H9 (cell line): Measurements from ENCODE around the gene VTN. TPM values are rescaled to one million over a fixed set of nuclear protein-coding genes. Genes with fewer than 3 reads are reported as not detected.

Experiments used
- DNase-seq: peaks from one replicate; pipeline ENCODE4 v3.0.0-alpha.2; 2017
- H2AFZ ChIP-seq: one replicate; pipeline ENCODE4 v1.6.1; 2013; ENCODE audit warnings: mild to moderate bottlenecking, low read length, control low read depth, moderate library complexity
- H2AK5ac ChIP-seq: 2 replicates; pipeline ENCODE4 v1.6.1; 2013; ENCODE audit warnings: low read length, control low read depth, mixed read lengths; ENCODE audit not compliant: insufficient read length
- H2BK120ac ChIP-seq: one replicate; pipeline ENCODE4 v1.6.1; 2013; ENCODE audit warnings: low read depth, mild to moderate bottlenecking, low read length, control low read depth, inconsistent platforms; ENCODE audit not compliant: poor library complexity, severe bottlenecking
- H2BK12ac ChIP-seq: 2 replicates; pipeline ENCODE4 v1.6.1; 2013; ENCODE audit warnings: low read length, control low read depth, mixed read lengths, low read depth; ENCODE audit not compliant: insufficient read length
- H2BK15ac ChIP-seq: 2 replicates; pipeline ENCODE4 v1.6.1; 2013; ENCODE audit warnings: low read depth, low read length, control low read depth
- H2BK20ac ChIP-seq: one replicate; pipeline ENCODE4 v1.6.1; 2013; ENCODE audit warnings: low read depth, mild to moderate bottlenecking, low read length, control low read depth, inconsistent platforms; ENCODE audit not compliant: poor library complexity, severe bottlenecking
- H2BK5ac ChIP-seq: 2 replicates; pipeline ENCODE4 v1.6.1; 2013; ENCODE audit warnings: low read length, control low read depth, mixed read lengths; ENCODE audit not compliant: insufficient read length
- H3K14ac ChIP-seq: 2 replicates; pipeline ENCODE4 v1.6.1; 2013; ENCODE audit warnings: low read length, control low read depth; ENCODE audit not compliant: insufficient read depth
- H3K18ac ChIP-seq: 2 replicates; pipeline ENCODE4 v1.6.1; 2013; ENCODE audit warnings: low read depth, mild to moderate bottlenecking, mixed read lengths, low read length, control low read depth; ENCODE audit not compliant: insufficient read length
- H3K23ac ChIP-seq: 2 replicates; pipeline ENCODE4 v1.6.1; 2013; ENCODE audit warnings: low read length, control low read depth, mixed read lengths, low read depth; ENCODE audit not compliant: insufficient read length
- H3K23me2 ChIP-seq: 2 replicates; pipeline ENCODE4 v1.6.1; 2013; ENCODE audit warnings: low read depth, mild to moderate bottlenecking, mixed read lengths, low read length, control low read depth; ENCODE audit not compliant: insufficient read length, poor library complexity, severe bottlenecking
- H3K27ac ChIP-seq: 2 replicates; pipeline ENCODE4 v1.5.1; 2013; ENCODE audit warnings: low read length, control low read depth, mixed read lengths, low read depth; ENCODE audit not compliant: insufficient read length
- H3K27me3 ChIP-seq: 2 replicates; pipeline ENCODE4 v1.6.1; 2013; ENCODE audit warnings: low read length, control low read depth, inconsistent platforms; ENCODE audit not compliant: insufficient read depth
- H3K4ac ChIP-seq: 2 replicates; pipeline ENCODE4 v1.6.1; 2013; ENCODE audit warnings: low read depth, mild to moderate bottlenecking, control low read depth, inconsistent platforms, low read length, moderate library complexity
- H3K4me1 ChIP-seq: 2 replicates; pipeline ENCODE4 v1.6.1; 2013; ENCODE audit warnings: low read length, control low read depth, inconsistent platforms; ENCODE audit not compliant: insufficient read depth
- H3K4me2 ChIP-seq: 2 replicates; pipeline ENCODE4 v1.6.1; 2013; ENCODE audit warnings: low read length, control low read depth, mixed read lengths; ENCODE audit not compliant: insufficient read length, insufficient read depth
- H3K56ac ChIP-seq: 2 replicates; pipeline ENCODE4 v1.6.1; 2013; ENCODE audit warnings: low read depth, mild to moderate bottlenecking, mixed read lengths, low read length, control low read depth; ENCODE audit not compliant: insufficient read length
- H3K79me1 ChIP-seq: 2 replicates; pipeline ENCODE4 v1.6.1; 2013; ENCODE audit warnings: low read depth, mild to moderate bottlenecking, moderate library complexity, low read length, control low read depth, inconsistent platforms; ENCODE audit not compliant: insufficient read depth, poor library complexity, severe bottlenecking
- H3K79me2 ChIP-seq: 2 replicates; pipeline ENCODE4 v1.6.1; 2013; ENCODE audit warnings: low read length, control low read depth, inconsistent platforms; ENCODE audit not compliant: insufficient read depth
- H3K9ac ChIP-seq: 2 replicates; pipeline ENCODE4 v1.6.1; 2013; ENCODE audit warnings: low read length, control low read depth, mixed read lengths; ENCODE audit not compliant: insufficient read length; ENCODE audit errors: extremely low read depth
- H3K9me3 ChIP-seq: one replicate; pipeline ENCODE4 v1.6.1; 2013; ENCODE audit warnings: low read depth, low read length, inconsistent platforms; ENCODE audit not compliant: control insufficient read depth
- H3T11ph ChIP-seq: one replicate; pipeline ENCODE4 v1.6.1; 2013; ENCODE audit warnings: mild to moderate bottlenecking, low read length, control low read depth, inconsistent platforms
- H4K20me1 ChIP-seq: one replicate; pipeline ENCODE4 v1.6.1; 2013; ENCODE audit not compliant: control insufficient read depth, insufficient read length, insufficient read depth
- H4K5ac ChIP-seq: 2 replicates; pipeline ENCODE4 v1.6.1; 2013; ENCODE audit warnings: low read depth, mild to moderate bottlenecking, mixed read lengths, low read length, control low read depth; ENCODE audit not compliant: insufficient read length
- H4K8ac ChIP-seq: replicated peaks from 2 replicates; pipeline ENCODE4 v1.6.1; 2013; ENCODE audit warnings: low read length, control low read depth, mixed read lengths, low read depth; ENCODE audit not compliant: insufficient read length
- H4K91ac ChIP-seq: 2 replicates; pipeline ENCODE4 v1.6.1; 2013; ENCODE audit warnings: low read depth, mild to moderate bottlenecking, moderate library complexity, mixed read lengths, low read length, control low read depth; ENCODE audit not compliant: insufficient read length
- H3K27ac Mint-ChIP-seq, 3 experiments: 2 replicates in 2 of 3; 3 replicates in 1 of 3; pipeline ENCODE4 v1.8.0; 2020 to 2021; ENCODE audit warnings: mixed read lengths in 3 of 3, mild to moderate bottlenecking in 1 of 3, moderate library complexity in 1 of 3
- H3K27me3 Mint-ChIP-seq: 2 replicates; pipeline ENCODE4 v1.8.0; 2021; ENCODE audit warnings: low read depth, mild to moderate bottlenecking, moderate library complexity, mixed read lengths
- H3K36me3 Mint-ChIP-seq, 3 experiments: 2 replicates in 2 of 3; 3 replicates in 1 of 3; pipeline ENCODE4 v1.8.0; 2020 to 2021; ENCODE audit warnings: low read depth in 3 of 3, mixed read lengths in 3 of 3; ENCODE audit not compliant: insufficient read depth in 1 of 3
- H3K4me1 Mint-ChIP-seq, 2 experiments: 2 replicates each; pipeline ENCODE4 v1.8.0; 2020; ENCODE audit warnings: mixed read lengths in 2 of 2
- H3K4me3 Mint-ChIP-seq, 2 experiments: 2 replicates in 1 of 2; 3 replicates in 1 of 2; pipeline ENCODE4 v1.8.0; 2020 to 2021; ENCODE audit warnings: mild to moderate bottlenecking in 2 of 2, mixed read lengths in 2 of 2, moderate library complexity in 1 of 2
- H3K9me3 Mint-ChIP-seq, 2 experiments: 2 replicates in 1 of 2; 3 replicates in 1 of 2; pipeline ENCODE4 v1.8.0; 2020; ENCODE audit warnings: mild to moderate bottlenecking in 2 of 2, mixed read lengths in 2 of 2, moderate library complexity in 1 of 2
- CTCF ChIP-seq: fragments of 200-600 bp; sonication (generic); conservative IDR thresholded peaks from 3 replicates; pipeline ENCODE4 v1.8.0; 2021; ENCODE audit warnings: antibody characterized with exemption, mild to moderate bottlenecking
- WGBS: extraction: QIAGEN DNeasy Blood & Tissue Kit; methylation state at CpG from one replicate; pipeline ENCODE4 v1.1.7; 2013; ENCODE audit warnings: missing lambda C conversion rate, low lambda C conversion rate, mixed read lengths; ENCODE audit not compliant: insufficient read length; ENCODE audit errors: extremely low coverage; 5-methylcytosine and 5-hydroxymethylcytosine counted together
- total RNA-seq: library from RNA; stranded (reverse); gene quantifications from 2 replicates; pipeline ENCODE4 v1.2.1, GENCODE V29; 2021

Gene VTN
- total RNA-seq, 1 experiment from 2014 or later = not detected

- no peak overlapping the region; a peak in 1 of 5 replicates for H3K4me3 Mint-ChIP-seq
Measured at GRCh38 chr17:28365487-28365886, 4.6 kb downstream of the VTN start.

More at GRCh38 chr17:28365487-28365886, 4.6 kb downstream of the VTN start:
- Histone ChIP-seq H3K4me1 (no peaks in the 10 kb centered on the region), H2BK15ac (no peak overlapping the region), H3K79me2 (no peaks in the 10 kb centered on the region), H4K5ac (no peak overlapping the region), H2BK120ac (no peak overlapping the region), H3K4ac (no peak overlapping the region), H4K8ac (no peak overlapping the region), H2BK12ac (no peak overlapping the region), H3K14ac (no peak overlapping the region), H4K91ac (no peak overlapping the region), H3K9me3 (no peaks in the 10 kb centered on the region), H3K9ac (no peak overlapping the region), H3K23me2 (no peaks in the 10 kb centered on the region), H3K56ac (no peak overlapping the region), H2AFZ (no peak overlapping the region), H3T11ph (no peak overlapping the region), H3K27ac (no peak overlapping the region), H2BK5ac (no peak overlapping the region), H2BK20ac (no peak overlapping the region), H3K4me2 (no peak overlapping the region), H3K27me3 (no peaks in the 10 kb centered on the region), H3K18ac (no peak overlapping the region), H3K23ac (no peak overlapping the region), H4K20me1 (no peaks in the 10 kb centered on the region), H3K79me1 (no peaks in the 10 kb centered on the region), H2AK5ac (no peak overlapping the region)
- peaks cover 7 to 10% of the 10 kb centered on the region in 2 experiments for H3K4me1 Mint-ChIP-seq
- H3K27ac Mint-ChIP-seq = no peak overlapping the region
- no peaks in the 10 kb centered on the region; the same call in 1 of the 2 replicates for H3K27me3 Mint-ChIP-seq
- H3K36me3 Mint-ChIP-seq = peaks cover 12 to 17% (median 13%) of the 10 kb centered on the region in 3 experiments; a peak in 6 of 7 replicates
- no peaks in the 10 kb centered on the region; a peak in 1 of 5 replicates for H3K9me3 Mint-ChIP-seq
- WGBS = no CpG with 5 or more reads among the region's 3 CpGs
- no peak for DNase-seq
- no peak for TF ChIP-seq CTCF
